SW480 (cell line): ENCODE results near the gene CEACAM19.
"Not testable (repeated sequence)": the region's sequence is repeated elsewhere in the genome, so short reads cannot be mapped to it uniquely, and the experiment has no call there.

ENCODE experiments used
- DNase-seq: peaks from one replicate; pipeline ENCODE4 v3.0.0-alpha.2; 2016; ENCODE audit warnings: low spot score

CEACAM19 gene

GRCh38 chr19:44645407-44646048 lies 25.8 kb upstream of the CEACAM19 start:
- DNase-seq, result no peak

GRCh38 chr19:44646049-44646416 lies 25.2 kb upstream of the CEACAM19 start:
- DNase-seq, result no peak

- no peak for DNase-seq
These were observed 24.1 kb upstream of the CEACAM19 start for GRCh38 chr19:44647144-44647543.

GRCh38 chr19:44648631-44649251 lies 22.5 kb upstream of the CEACAM19 start:
- DNase-seq, result no peak

- DNase-seq, result no peak
These were observed 21.6 kb upstream of the CEACAM19 start for GRCh38 chr19:44649578-44650145.

GRCh38 chr19:44653343-44653742 lies 17.9 kb upstream of the CEACAM19 start:
- no peak for DNase-seq

- peak; percentile 83 for DNase-seq
These were observed 17.1 kb upstream of the CEACAM19 start for GRCh38 chr19:44653977-44654774.

- DNase-seq, result peak; percentile 62
These were observed 13.9 kb upstream of the CEACAM19 start for GRCh38 chr19:44657211-44657921.

- DNase-seq, result no peak
These were observed 13.1 kb upstream of the CEACAM19 start for GRCh38 chr19:44658069-44658733.

- no peak for DNase-seq
These were observed 11.2 kb upstream of the CEACAM19 start for GRCh38 chr19:44660081-44660480.

GRCh38 chr19:44661205-44661604 lies 10.1 kb upstream of the CEACAM19 start:
- DNase-seq, result no peak

GRCh38 chr19:44661904-44662303 lies 9.4 kb upstream of the CEACAM19 start:
- DNase-seq, result no peak

GRCh38 chr19:44662691-44663385 lies 8.4 kb upstream of the CEACAM19 start:
- DNase-seq, result no peak

GRCh38 chr19:44663996-44664395 lies 7.3 kb upstream of the CEACAM19 start:
- no peak for DNase-seq

- no peak for DNase-seq
These were observed 6.3 kb upstream of the CEACAM19 start for GRCh38 chr19:44664976-44665375.

- DNase-seq, result peak; percentile 31
These were observed 4.3 kb upstream of the CEACAM19 start for GRCh38 chr19:44666852-44667556.

GRCh38 chr19:44668985-44669764 lies 2.1 kb upstream of the CEACAM19 start:
- DNase-seq, result peak; percentile 36

GRCh38 chr19:44670027-44670426 lies 1.3 kb upstream of the CEACAM19 start:
- DNase-seq, result not testable (repeated sequence)

GRCh38 chr19:44672226-44672625 lies 944 bp downstream of the CEACAM19 start:
- DNase-seq, result no peak

GRCh38 chr19:44673510-44673909 lies 2.2 kb downstream of the CEACAM19 start:
- DNase-seq, result no peak
